ENCODE data around the gene MRC1. TPM values are rescaled to one million over a fixed set of nuclear protein-coding genes. Genes with fewer than 3 reads are reported as not detected.

MRC1 gene
- total RNA-seq, 2 experiments from 2014 or later: 0.08 TPM

GRCh38 chr10:17958049-17958448 is 148.9 kb downstream of the MRC1 start:
- intact Hi-C loops (cut with DNase I, micrococcal nuclease): no loop called here
- no peak for DNase-seq
- no peak for TF ChIP-seq CTCF (IDR thresholded peaks at IDR 0.05)
- Histone ChIP-seq H3K36me3 (ENCODE audit: insufficient read depth, low read length) (no peaks in the 10 kb centered on the region), H3K27ac (ENCODE audit: low read depth in 1 of 2, low read length in 2 of 2) (no peak overlapping the region), H3K4me3 (ENCODE audit: low read length) (no peak overlapping the region), H3K27me3 (ENCODE audit: control insufficient read depth in 1 of 2, insufficient read depth in 2 of 2, low read length in 2 of 2) (no peaks in the 10 kb centered on the region), H3K9me3 (ENCODE audit: control insufficient read depth in 1 of 2, insufficient read depth in 1 of 2, low read length in 2 of 2) (peaks cover 0 to 3% of the 10 kb centered on the region in 2 experiments), H3K4me1 (ENCODE audit: insufficient read depth, low read length) (no peaks in the 10 kb centered on the region)
- CTCF ChIA-PET: interaction anchor here (1.0 kb wide), 1 partner anchor 24 kb away, joined by 3 read pairs; no protein-coding TSS in a partner anchor
- no peak for ATAC-seq (ENCODE audit: poor library complexity)
- H3K9me3 Mint-ChIP-seq: peaks cover 9% of the 10 kb centered on the region
- peaks cover 21% of the 10 kb centered on the region for H3K27me3 Mint-ChIP-seq
- no peaks in the 10 kb centered on the region for H3K36me3 Mint-ChIP-seq (ENCODE audit: low read depth)
- no peaks in the 10 kb centered on the region for H3K4me1 Mint-ChIP-seq (ENCODE audit: low read depth)
- H3K27ac Mint-ChIP-seq: no peak overlapping the region
- H3K4me3 Mint-ChIP-seq: no peak overlapping the region
- POLR2A ChIA-PET: no interaction called here

- Histone ChIP-seq H3K36me3 (ENCODE audit: insufficient read depth, low read length) (no peaks in the 10 kb centered on the region), H3K27ac (ENCODE audit: low read depth in 1 of 2, low read length in 2 of 2) (no peak overlapping the region), H3K4me1 (ENCODE audit: insufficient read depth, low read length) (no peaks in the 10 kb centered on the region), H3K9me3 (ENCODE audit: control insufficient read depth in 1 of 2, insufficient read depth in 1 of 2, low read length in 2 of 2) (no peaks in the 10 kb centered on the region), H3K4me3 (ENCODE audit: low read length) (no peak overlapping the region), H3K27me3 (ENCODE audit: control insufficient read depth in 1 of 2, insufficient read depth in 2 of 2, low read length in 2 of 2) (no peaks in the 10 kb centered on the region)
- Mint-ChIP-seq H3K4me3 (no peak overlapping the region), H3K36me3 (ENCODE audit: low read depth) (no peaks in the 10 kb centered on the region), H3K27ac (no peak overlapping the region), H3K9me3 (peaks cover 9% of the 10 kb centered on the region), H3K4me1 (ENCODE audit: low read depth) (no peaks in the 10 kb centered on the region), H3K27me3 (peaks cover 15% of the 10 kb centered on the region)
- no peak for TF ChIP-seq CTCF (IDR thresholded peaks at IDR 0.05)
- ATAC-seq (ENCODE audit: poor library complexity): no peak
- ChIA-PET POLR2A (no interaction called here), CTCF (no interaction called here)
- DNase-seq: no peak
- intact Hi-C loops (cut with DNase I, micrococcal nuclease): no loop called here
Measured at GRCh38 chr10:17959870-17960269, 150.7 kb downstream of the MRC1 start.

Small RNA genes lying within 50 kb of the gene (microRNA-seq; reads per million reads assigned to microRNA genes)
- not detected for gene MIR511 (ENCODE audit: borderline microRNAs expressed, borderline replicate concordance)

Other genes starting within 250 kb of the MRC1 start
- gene HACD1, start 192.0 kb upstream of the MRC1 start, total RNA-seq: under 1 TPM; 0.75 to 0.77 TPM
- gene STAM, start 165.2 kb upstream of the MRC1 start, total RNA-seq: 10 to 100 TPM; 52.4 to 53.3 TPM
- under 1 TPM; 0.05 to 0.06 TPM for gene TMEM236, start 57.1 kb upstream of the MRC1 start, total RNA-seq
- not detected for gene SLC39A12, start 142.6 kb downstream of the MRC1 start, total RNA-seq

Measured in CD4-positive, alpha-beta T cell (primary cell).